IMR-90 (cell line): ENCODE measurements around the gene GLRX3. TPM values are rescaled to one million over a fixed set of nuclear protein-coding genes. Genes with fewer than 3 reads are reported as not detected.

Experiments used
- ATAC-seq: fragments of 200-7000 bp; cut with Tn5 transposase; 2 replicates; pipeline ENCODE4 v1.9.1; 2020; ENCODE audit warnings: low read depth, mild to moderate bottlenecking, moderate library complexity
- BruUV-seq: library from RNA; stranded (reverse); fragments of 400-500 nt; replicated peaks from 2 replicates; lab custom pipeline; 2021; lab: Mats Ljungman, UMichigan
- CTCF ChIA-PET: fragments of 300-600 bp; formaldehyde crosslinking; extraction: SDS; loops from one replicate; lab custom pipeline; 2021; ENCODE audit warnings: antibody characterized with exemption; lab: Yijun Ruan, JAX
- POLR2A ChIA-PET: fragments of 300-600 bp; sonication (Branson Sonifier 250); formaldehyde crosslinking; loops from one replicate; lab custom pipeline; 2022; ENCODE audit warnings: antibody characterized with exemption; ENCODE audit not compliant: unreplicated experiment; lab: Charles Lee
- DNase-seq: peaks from one replicate; pipeline ENCODE4 v3.0.0; 2013
- H2AFZ ChIP-seq: replicated peaks from 2 replicates; pipeline ENCODE3; 2013; ENCODE audit warnings: low read length, mild to moderate bottlenecking; ENCODE audit not compliant: poor library complexity
- H2AK5ac ChIP-seq: 2 replicates; pipeline ENCODE4 v1.6.1; 2013; ENCODE audit warnings: low read depth, low read length, inconsistent platforms
- H2AK9ac ChIP-seq: replicated peaks from 2 replicates; pipeline ENCODE3; 2013; ENCODE audit warnings: mild to moderate bottlenecking, low read depth, low read length, moderate library complexity; ENCODE audit not compliant: poor library complexity
- H2BK120ac ChIP-seq: 2 replicates; pipeline ENCODE4 v1.6.1; 2013; ENCODE audit warnings: low read depth, low read length, inconsistent platforms
- H2BK15ac ChIP-seq: 3 replicates; pipeline ENCODE4 v1.6.1; 2013; ENCODE audit warnings: low read depth, low read length, inconsistent platforms
- H2BK20ac ChIP-seq: 2 replicates; pipeline ENCODE4 v1.6.1; 2013; ENCODE audit warnings: low read depth, mild to moderate bottlenecking, inconsistent platforms, low read length, moderate library complexity
- H2BK5ac ChIP-seq: 2 replicates; pipeline ENCODE4 v1.6.1; 2013; ENCODE audit warnings: mild to moderate bottlenecking, low read depth, low read length, inconsistent platforms; ENCODE audit not compliant: poor library complexity, severe bottlenecking
- H3K14ac ChIP-seq: replicated peaks from 2 replicates; pipeline ENCODE4 v1.6.1; 2013; ENCODE audit warnings: low read depth, low read length, inconsistent platforms
- H3K18ac ChIP-seq: 2 replicates; pipeline ENCODE4 v1.6.1; 2013; ENCODE audit warnings: low read depth, low read length, control low read depth
- H3K23ac ChIP-seq: 2 replicates; pipeline ENCODE4 v1.6.1; 2013; ENCODE audit warnings: low read depth, low read length, inconsistent platforms
- H3K27ac ChIP-seq: 2 replicates; pipeline ENCODE4 v1.5.1; 2013; ENCODE audit warnings: mild to moderate bottlenecking, control low read depth, low read length; ENCODE audit not compliant: insufficient read depth
- H3K27me3 ChIP-seq: 2 replicates; pipeline ENCODE4 v1.6.1; 2013; ENCODE audit warnings: low read length; ENCODE audit not compliant: control insufficient read depth, insufficient read depth
- H3K36me3 ChIP-seq: 2 replicates; pipeline ENCODE4 v1.6.1; 2013; ENCODE audit warnings: low read length, mixed read lengths; ENCODE audit not compliant: control insufficient read depth, insufficient read depth
- H3K4ac ChIP-seq: 2 replicates; pipeline ENCODE4 v1.6.1; 2013; ENCODE audit warnings: low read depth, low read length, inconsistent platforms
- H3K4me1 ChIP-seq: 2 replicates; pipeline ENCODE4 v1.6.1; 2013; ENCODE audit warnings: low read length, mixed read lengths; ENCODE audit not compliant: control insufficient read depth, insufficient read depth
- H3K4me2 ChIP-seq: 2 replicates; pipeline ENCODE4 v1.6.1; 2013; ENCODE audit warnings: low read depth, mild to moderate bottlenecking, control low read depth, low read length, moderate library complexity
- H3K4me3 ChIP-seq: 2 replicates; pipeline ENCODE4 v1.5.1; 2013; ENCODE audit warnings: low read depth, mild to moderate bottlenecking, control low read depth, low read length, moderate library complexity; ENCODE audit not compliant: insufficient read depth
- H3K56ac ChIP-seq: 2 replicates; pipeline ENCODE4 v1.6.1; 2013; ENCODE audit warnings: low read length, inconsistent platforms; ENCODE audit not compliant: insufficient read depth; ENCODE audit errors: extremely low read depth
- H3K79me1 ChIP-seq, 2 experiments: 2 replicates each; pipeline ENCODE4 v1.6.1; 2013; ENCODE audit warnings: low read length in 2 of 2, inconsistent platforms in 1 of 2, low read depth in 1 of 2
- H3K9ac ChIP-seq: 2 replicates; pipeline ENCODE4 v1.6.1; 2013; ENCODE audit warnings: low read depth, low read length, control low read depth
- H3K9me1 ChIP-seq: 2 replicates; pipeline ENCODE4 v1.6.1; 2013; ENCODE audit warnings: low read length, inconsistent platforms; ENCODE audit not compliant: insufficient read depth
- H3K9me3 ChIP-seq: 2 replicates; pipeline ENCODE4 v1.6.1; 2013; ENCODE audit warnings: low read length; ENCODE audit not compliant: control insufficient read depth, insufficient read depth
- H4K20me1 ChIP-seq: 2 replicates; pipeline ENCODE4 v1.6.1; 2013; ENCODE audit warnings: low read length, inconsistent platforms; ENCODE audit not compliant: insufficient read depth
- H4K5ac ChIP-seq: 2 replicates; pipeline ENCODE4 v1.6.1; 2013; ENCODE audit warnings: mild to moderate bottlenecking, low read depth, low read length, control low read depth
- H4K8ac ChIP-seq, 2 experiments: 2 replicates each; pipeline ENCODE4 v1.6.1; 2013; ENCODE audit warnings: low read depth in 2 of 2, low read length in 2 of 2, control low read depth in 1 of 2, inconsistent platforms in 1 of 2
- H4K91ac ChIP-seq: 2 replicates; pipeline ENCODE4 v1.6.1; 2013; ENCODE audit warnings: low read depth, low read length, inconsistent platforms; ENCODE audit not compliant: insufficient read depth
- MAFK ChIP-seq: IDR thresholded peaks from 2 replicates; pipeline ENCODE4 v1.6.1; 2012; ENCODE audit warnings: low read depth, low read length, improper control_type of control experiment
- MAZ ChIP-seq: IDR thresholded peaks from 2 replicates; pipeline ENCODE4 v1.6.1; 2012; ENCODE audit warnings: low read depth, mild to moderate bottlenecking, low read length, improper control_type of control experiment, moderate library complexity, borderline replicate concordance
- NFE2L2 ChIP-seq: fragments of 150-350 bp; IDR thresholded peaks from 2 replicates; pipeline ENCODE4 v1.6.1; 2016; ENCODE audit warnings: low read depth, mild to moderate bottlenecking, low read length
- RAD21 ChIP-seq: IDR thresholded peaks from 2 replicates; pipeline ENCODE4 v1.6.1; 2012; ENCODE audit warnings: low read length, improper control_type of control experiment
- RCOR1 ChIP-seq: IDR thresholded peaks from 2 replicates; pipeline ENCODE4 v1.6.1; 2012; ENCODE audit warnings: mild to moderate bottlenecking, low read length, improper control_type of control experiment; ENCODE audit not compliant: insufficient replicate concordance
- WGBS, 2 experiments: methylation state at CpG; one replicate each; pipeline versions ENCODE4 v1.1.5 to v1.1.7; 2013; ENCODE audit warnings: missing lambda C conversion rate in 2 of 2; ENCODE audit not compliant: insufficient read length in 1 of 2; ENCODE audit errors: extremely low coverage in 2 of 2; 5-methylcytosine and 5-hydroxymethylcytosine counted together
- dilution Hi-C: fragments of 300-500 bp; cut with HindIII; formaldehyde crosslinking; loops from one replicate; pipeline ENCODE4 v1.14.3; 2018; ENCODE audit warnings: low sequenced_read_pairs; ENCODE audit not compliant: unreplicated experiment
- in situ Hi-C: fragments of 300-500 bp; cut with MboI; formaldehyde crosslinking; loops from 3 replicates; pipeline ENCODE4 v1.14.3; 2019; ENCODE audit warnings: low sequenced_read_pairs, inconsistent platforms, mixed read lengths
- intact Hi-C: fragments of 100-400 bp; cut with micrococcal nuclease; formaldehyde crosslinking; loops from 2 replicates; pipeline ENCODE4 v1.10.0; 2022
- polyA plus RNA-seq, 3 experiments: library from polyadenylated mRNA; depleted of rRNA; stranded (reverse); fragments of >200 nt; gene quantifications; 2 replicates each; pipeline ENCODE4 v1.2.3, GENCODE V29; 2012; ENCODE audit warnings: low replicate concordance in 1 of 3
- total RNA-seq: library from RNA; depleted of rRNA; stranded (reverse); fragments of >200 nt; gene quantifications from 2 replicates; pipeline ENCODE4 v1.2.3, GENCODE V29; 2012
- TF ChIP-seq, protein P1 (sequence below): fragments of 150-350 bp; IDR thresholded peaks from 2 replicates; pipeline ENCODE4 v1.6.1; 2016; ENCODE audit warnings: low read depth, mild to moderate bottlenecking, low read length, moderate library complexity, borderline replicate concordance
- TF ChIP-seq, protein P2 (sequence below): conservative IDR thresholded peaks from 2 replicates; pipeline ENCODE4 v1.5.1; 2012; ENCODE audit warnings: mild to moderate bottlenecking, low read depth, low read length, improper control_type of control experiment
- TF ChIP-seq, protein P3 (sequence below): fragments of 150-350 bp; IDR thresholded peaks from 2 replicates; pipeline ENCODE4 v1.6.1; 2017; ENCODE audit warnings: mild to moderate bottlenecking, antibody characterized with exemption, low read length, low read depth

GLRX3 gene
- total and polyA plus RNA-seq, 2 of the 4 experiments (the other 2 are of a cell fraction): 78.7 to 81.7 TPM

DNA sequence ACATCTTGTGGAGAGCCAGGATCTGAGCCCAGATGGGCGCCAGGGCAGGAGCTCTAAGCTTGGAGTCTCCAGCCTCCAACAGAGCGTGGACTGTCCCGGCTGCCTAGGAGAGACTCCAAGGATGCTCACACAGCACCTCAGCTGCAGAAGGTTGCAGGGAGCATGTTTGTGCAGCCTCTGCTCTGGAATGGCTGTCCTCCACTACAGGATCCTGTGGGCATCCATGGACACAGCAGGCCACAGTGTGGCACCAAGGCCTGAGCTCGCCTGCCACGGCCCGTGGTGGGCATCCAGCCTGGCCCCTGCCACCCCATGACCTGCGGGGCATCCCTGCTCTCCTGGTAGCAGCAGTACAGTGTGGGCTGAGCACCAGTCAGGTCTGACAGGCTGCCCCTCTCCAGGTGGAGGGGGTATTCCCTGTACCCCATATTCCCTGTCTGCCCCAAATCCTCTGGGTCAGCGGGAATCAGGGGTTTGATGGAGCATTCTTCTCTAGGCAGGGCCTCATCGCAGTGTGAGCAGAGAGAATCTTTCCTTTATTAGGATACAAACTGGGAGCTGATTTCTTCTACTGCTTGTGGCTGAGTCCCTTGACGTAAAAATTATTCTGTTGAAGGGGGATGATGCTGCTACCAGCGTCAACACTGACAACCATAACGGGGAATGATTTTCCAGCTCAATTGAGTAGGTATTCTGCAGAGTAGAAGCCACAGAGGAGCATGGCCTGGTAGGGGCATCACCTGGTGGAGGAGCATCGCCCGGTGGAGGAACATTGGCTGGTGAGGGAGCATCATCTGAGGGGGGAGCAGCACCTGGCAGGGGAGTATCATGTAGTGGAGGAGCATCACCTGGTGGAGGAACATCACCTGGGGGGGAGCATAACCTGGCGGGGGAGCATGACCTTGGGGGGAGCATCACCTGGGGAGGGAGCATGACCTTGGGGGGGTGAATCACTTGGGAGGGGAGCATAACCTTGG is 60.6 kb downstream of the GLRX3 start (continued):
- TF ChIP-seq, protein P1, sequence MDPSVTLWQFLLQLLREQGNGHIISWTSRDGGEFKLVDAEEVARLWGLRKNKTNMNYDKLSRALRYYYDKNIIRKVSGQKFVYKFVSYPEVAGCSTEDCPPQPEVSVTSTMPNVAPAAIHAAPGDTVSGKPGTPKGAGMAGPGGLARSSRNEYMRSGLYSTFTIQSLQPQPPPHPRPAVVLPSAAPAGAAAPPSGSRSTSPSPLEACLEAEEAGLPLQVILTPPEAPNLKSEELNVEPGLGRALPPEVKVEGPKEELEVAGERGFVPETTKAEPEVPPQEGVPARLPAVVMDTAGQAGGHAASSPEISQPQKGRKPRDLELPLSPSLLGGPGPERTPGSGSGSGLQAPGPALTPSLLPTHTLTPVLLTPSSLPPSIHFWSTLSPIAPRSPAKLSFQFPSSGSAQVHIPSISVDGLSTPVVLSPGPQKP: no peak

DNA sequence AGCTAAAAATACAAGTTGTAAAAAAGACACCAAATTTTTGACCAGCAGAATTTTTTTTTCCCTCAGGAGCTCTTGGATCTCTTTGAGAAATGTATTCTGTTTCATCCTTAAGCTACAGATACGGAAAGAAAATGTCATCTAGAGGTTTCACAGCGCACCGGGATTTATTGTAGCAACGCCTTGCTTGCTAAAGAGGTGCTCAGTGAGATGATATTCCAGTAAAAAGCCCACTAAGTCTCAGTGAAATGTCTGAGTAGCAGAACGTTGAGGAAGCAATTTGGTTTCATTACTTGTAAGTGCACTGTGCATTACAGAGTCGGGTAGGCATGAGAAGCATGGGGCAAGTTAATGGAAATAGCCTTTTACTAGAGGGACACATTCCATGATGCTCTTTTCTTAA is 62.5 kb downstream of the GLRX3 start:
- no peaks in the 10 kb centered on the region for H3K27me3 ChIP-seq
- in situ Hi-C loops: loop anchor here (25.0 kb wide), 1 partner anchor 1814 kb away; no protein-coding TSS in a partner anchor
- CTCF ChIA-PET: interaction anchor here (0.7 to 1.0 kb wide), 2 partner anchors 1092 to 1676 kb away, joined by 3 to 4 read pairs; no protein-coding TSS in a partner anchor
- TF ChIP-seq NFE2L2 (no peak), MAZ (no peak), RAD21 (no peak), MAFK (no peak), RCOR1 (no peak)
- TF ChIP-seq, protein P2, sequence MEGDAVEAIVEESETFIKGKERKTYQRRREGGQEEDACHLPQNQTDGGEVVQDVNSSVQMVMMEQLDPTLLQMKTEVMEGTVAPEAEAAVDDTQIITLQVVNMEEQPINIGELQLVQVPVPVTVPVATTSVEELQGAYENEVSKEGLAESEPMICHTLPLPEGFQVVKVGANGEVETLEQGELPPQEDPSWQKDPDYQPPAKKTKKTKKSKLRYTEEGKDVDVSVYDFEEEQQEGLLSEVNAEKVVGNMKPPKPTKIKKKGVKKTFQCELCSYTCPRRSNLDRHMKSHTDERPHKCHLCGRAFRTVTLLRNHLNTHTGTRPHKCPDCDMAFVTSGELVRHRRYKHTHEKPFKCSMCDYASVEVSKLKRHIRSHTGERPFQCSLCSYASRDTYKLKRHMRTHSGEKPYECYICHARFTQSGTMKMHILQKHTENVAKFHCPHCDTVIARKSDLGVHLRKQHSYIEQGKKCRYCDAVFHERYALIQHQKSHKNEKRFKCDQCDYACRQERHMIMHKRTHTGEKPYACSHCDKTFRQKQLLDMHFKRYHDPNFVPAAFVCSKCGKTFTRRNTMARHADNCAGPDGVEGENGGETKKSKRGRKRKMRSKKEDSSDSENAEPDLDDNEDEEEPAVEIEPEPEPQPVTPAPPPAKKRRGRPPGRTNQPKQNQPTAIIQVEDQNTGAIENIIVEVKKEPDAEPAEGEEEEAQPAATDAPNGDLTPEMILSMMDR: no peak
- TF ChIP-seq, protein P1: no peak
- TF ChIP-seq, protein P3, sequence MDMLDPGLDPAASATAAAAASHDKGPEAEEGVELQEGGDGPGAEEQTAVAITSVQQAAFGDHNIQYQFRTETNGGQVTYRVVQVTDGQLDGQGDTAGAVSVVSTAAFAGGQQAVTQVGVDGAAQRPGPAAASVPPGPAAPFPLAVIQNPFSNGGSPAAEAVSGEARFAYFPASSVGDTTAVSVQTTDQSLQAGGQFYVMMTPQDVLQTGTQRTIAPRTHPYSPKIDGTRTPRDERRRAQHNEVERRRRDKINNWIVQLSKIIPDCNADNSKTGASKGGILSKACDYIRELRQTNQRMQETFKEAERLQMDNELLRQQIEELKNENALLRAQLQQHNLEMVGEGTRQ: no peak

More for the DNA sequence above, 62.5 kb downstream of the GLRX3 start:
- Histone ChIP-seq H3K4ac (no peak overlapping the region), H2AFZ (no peak overlapping the region), H3K36me3 (no peaks in the 10 kb centered on the region), H4K5ac (no peak overlapping the region), H3K9me3 (no peaks in the 10 kb centered on the region), H3K14ac (no peak overlapping the region), H2AK9ac (no peak overlapping the region), H4K20me1 (no peaks in the 10 kb centered on the region), H3K56ac (no peak overlapping the region), H3K9me1 (0 out of 2 replicates have a peak, but pooled peaks cover 3% of the 10 kb centered on the region), H4K91ac (no peak overlapping the region), H3K27ac (no peak overlapping the region), H3K4me3 (no peak overlapping the region), H3K23ac (no peak overlapping the region), H3K4me1 (no peaks in the 10 kb centered on the region), H3K9ac (no peak overlapping the region), H4K8ac (no peak overlapping the region), H2BK120ac (no peak overlapping the region), H2BK5ac (no peak overlapping the region), H3K79me1 (no peaks in the 10 kb centered on the region), H2BK15ac (no peak overlapping the region), H3K4me2 (no peak overlapping the region), H2BK20ac (no peak overlapping the region), H3K18ac (no peak overlapping the region), H2AK5ac (no peak overlapping the region)
- intact Hi-C loops (no loop called here), dilution Hi-C loops (no loop called here)
- POLR2A ChIA-PET: no interaction called here
- WGBS, 2 experiments: 83% methylated on average over 4 of the region's 6 CpGs; no CpG with 5 or more reads in 1 of the 2 experiments
- DNase-seq: no peak
- ATAC-seq: no peak
- no TSS peak for BruUV-seq
